Psoas muscle (tissue), 8 donors: ENCODE data around the gene SGMS1. TPM values are rescaled to one million over a fixed set of nuclear protein-coding genes. Genes with fewer than 3 reads are reported as not detected.

Experiments
- ATAC-seq, 4 donors: fragments of 200-7000 bp; cut with Tn5 transposase; one replicate each; pipeline ENCODE4 v1.9.1; 2020; ENCODE audit warnings: moderate library complexity in 3 of 4, mild to moderate bottlenecking in 2 of 4
- DNase-seq, 2 donors: peaks; one replicate each; pipeline ENCODE4 v3.0.0-alpha.2; 2020
- H3K27ac ChIP-seq: fragments of 200-600 bp; one replicate; pipeline ENCODE4 v1.8.0; 2022
- H3K27me3 ChIP-seq, 3 donors: fragments of 200-600 bp in 1 of 3; one replicate each; pipeline versions ENCODE4 v1.6.1 to v1.8.0; 2013 to 2022; ENCODE audit warnings: low read length in 2 of 3, mild to moderate bottlenecking in 2 of 3, moderate library complexity in 1 of 3; ENCODE audit not compliant: insufficient read depth in 3 of 3
- H3K36me3 ChIP-seq, 2 donors: fragments of 200-600 bp in 1 of 2; one replicate each; pipeline versions ENCODE4 v1.6.1 to v1.8.0; 2013 to 2022; ENCODE audit warnings: low read depth in 1 of 2, mild to moderate bottlenecking in 1 of 2, moderate library complexity in 1 of 2; ENCODE audit not compliant: insufficient read depth in 1 of 2
- H3K4me1 ChIP-seq: fragments of 200-600 bp; one replicate; pipeline ENCODE4 v1.8.0; 2022
- H3K4me3 ChIP-seq: fragments of 200-600 bp; one replicate; pipeline ENCODE4 v1.8.0; 2022; ENCODE audit warnings: mild to moderate bottlenecking
- H3K9me3 ChIP-seq: fragments of 200-600 bp; one replicate; pipeline ENCODE4 v1.8.0; 2022
- CTCF ChIP-seq: fragments of 200-600 bp; IDR thresholded peaks from one replicate; pipeline ENCODE4 v1.8.0; 2022; ENCODE audit warnings: antibody characterized with exemption
- WGBS, 3 donors: extraction: QIAGEN DNeasy Blood & Tissue Kit; methylation state at CpG; one replicate each; pipeline versions ENCODE4 v1.1.6 to v1.1.7; 2013; 5-methylcytosine and 5-hydroxymethylcytosine counted together
- intact Hi-C, 2 donors: fragments of 100-400 bp; cut with DNase I; formaldehyde crosslinking; loops; one replicate each; pipeline versions ENCODE4 v1.11.0 to v1.14.2; 2022
- polyA plus RNA-seq, 3 donors: library from polyadenylated mRNA; stranded (reverse); fragments of 200-250 nt; gene quantifications; one replicate each; pipeline ENCODE4 v1.2.3, GENCODE V29; 2013
- total RNA-seq, 4 donors: library from RNA; stranded (reverse); fragmentation: NEBNext Ultra II Directional in 2 of 4; extraction: Animal tissue kit (Norgen Biotek cat#: 25700) in 2 of 4; gene quantifications; one replicate each; pipeline versions ENCODE4 v1.2.1 to v1.2.4, GENCODE V29; 2021 to 2023
- donor health status: healthy with polysubstance abuse.
- donor health status: DM: no; HTN: no; CAD: no; lungs with moderate emphysema.
- donor health status: Bipolar disorder and iron deficiency.
- donor health status: healthy.
- donor health status: DM: yes; HTN: yes; CAD: no.
- donor health status: DM: no; HTN: no; CAD: no.
- donor health status: DM: no; HTN: no; CAD: no.
- donor health status: DM: yes; HTN: yes; CAD: no.

Gene SGMS1
- total and polyA plus RNA-seq, 7 donors, result 6.2 to 16.7 (median 11.3) TPM

DNA sequence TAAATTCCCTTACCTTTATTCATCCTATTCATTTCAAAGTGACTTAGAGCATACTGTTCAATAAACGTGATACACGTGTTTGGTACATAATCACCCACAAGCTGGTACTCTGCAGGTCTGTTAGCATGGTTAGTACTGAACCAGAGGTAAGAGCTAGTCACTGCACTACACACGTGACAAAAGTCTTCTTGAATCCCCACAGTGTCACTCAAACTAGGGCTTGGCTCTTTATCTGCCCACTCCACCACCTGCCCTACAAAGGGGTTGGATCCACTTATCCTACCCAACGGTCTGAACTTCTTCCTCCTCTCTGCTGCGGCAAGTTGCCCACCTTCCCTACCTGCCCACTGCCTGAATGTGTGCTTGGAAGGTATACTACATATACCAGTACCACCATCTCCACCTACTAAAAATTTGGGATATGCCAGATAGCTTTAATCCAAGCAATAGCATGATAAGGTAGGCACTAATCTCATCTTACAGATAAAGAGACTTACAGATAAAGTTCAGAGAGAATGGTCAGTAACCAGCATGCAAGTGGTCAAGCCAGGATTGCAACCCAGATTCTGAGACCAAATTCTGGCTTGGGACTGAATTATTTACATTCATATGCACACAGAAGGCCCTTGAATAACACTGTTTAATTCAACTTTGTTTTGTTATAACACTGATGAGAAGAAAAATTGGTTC is 92.2 kb downstream of the SGMS1 start:
- Histone ChIP-seq H3K27ac (no peak overlapping the region), H3K9me3 (no peaks in the 10 kb centered on the region), H3K4me3 (no peak overlapping the region), H3K4me1 (peaks cover 15% of the 10 kb centered on the region), H3K36me3 (no peaks in the 10 kb centered on the region), H3K27me3 (no peaks in the 10 kb centered on the region)
- no peak for TF ChIP-seq CTCF
- 84 to 96% (median 86%) methylated on average over 5 of the region's 5 CpGs for WGBS, 3 donors
- ATAC-seq (no peak), DNase-seq (no peak)
- intact Hi-C loops, result no loop called here

DNA sequence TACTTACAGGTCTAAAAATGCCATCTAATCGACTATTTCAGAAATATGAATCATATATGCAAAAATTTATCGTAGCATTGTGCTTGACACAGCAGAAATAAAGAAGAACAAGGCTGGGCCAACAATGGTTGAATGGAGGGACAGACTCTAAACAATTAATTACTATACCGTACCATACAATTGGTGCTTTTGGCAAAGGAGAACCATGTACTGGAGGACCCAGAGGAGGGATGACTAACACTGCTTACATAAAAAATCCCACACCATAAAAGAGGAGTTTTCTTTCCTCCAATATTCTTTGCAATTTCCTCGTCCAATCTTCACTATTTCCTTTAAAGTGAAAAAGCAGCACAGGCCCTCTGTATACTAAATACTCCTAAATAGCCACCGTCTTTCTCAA is 94.1 kb downstream of the SGMS1 start:
- H3K4me1 ChIP-seq, result peaks cover 15% of the 10 kb centered on the region
- TF ChIP-seq CTCF, result no peak
- ATAC-seq (no peak), DNase-seq (no peak)
- intact Hi-C loops, result no loop called here
- H3K4me3 ChIP-seq, result no peak overlapping the region
- H3K27ac ChIP-seq, result no peak overlapping the region
- H3K9me3 ChIP-seq, result no peaks in the 10 kb centered on the region
- H3K36me3 ChIP-seq, result no peaks in the 10 kb centered on the region
- 90 to 91% (median 90%) methylated on average over 5 of the region's 5 CpGs for WGBS, 3 donors
- no peaks in the 10 kb centered on the region for H3K27me3 ChIP-seq

DNA sequence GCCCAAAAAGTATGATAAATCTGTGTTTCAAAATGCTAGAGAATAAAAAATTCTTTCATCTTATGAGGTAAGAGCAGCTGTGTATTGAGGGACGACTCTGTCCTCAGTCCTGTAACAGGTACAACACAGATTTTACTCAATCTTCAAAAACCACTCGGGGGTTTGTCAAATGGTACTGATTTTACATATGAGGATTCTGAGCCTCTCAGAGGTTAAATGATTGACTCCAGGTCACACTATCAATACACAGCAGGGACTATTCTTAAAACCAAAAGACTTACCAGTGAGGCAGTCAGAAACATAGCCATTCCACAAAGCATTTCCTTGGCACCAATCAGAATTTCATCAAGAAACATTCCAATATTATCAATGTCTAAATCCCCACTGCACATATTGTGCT is 95.5 kb downstream of the SGMS1 start:
- DNase-seq (no peak), ATAC-seq (no peak)
- Histone ChIP-seq H3K4me3 (no peak overlapping the region), H3K9me3 (no peaks in the 10 kb centered on the region), H3K36me3 (no peaks in the 10 kb centered on the region), H3K4me1 (peaks cover 15% of the 10 kb centered on the region), H3K27me3 (no peaks in the 10 kb centered on the region), H3K27ac (no peak overlapping the region)
- intact Hi-C loops, result no loop called here
- TF ChIP-seq CTCF, result no peak
- 94 to 99% (median 95%) methylated on average over 2 of the region's 2 CpGs for WGBS, 3 donors

DNA sequence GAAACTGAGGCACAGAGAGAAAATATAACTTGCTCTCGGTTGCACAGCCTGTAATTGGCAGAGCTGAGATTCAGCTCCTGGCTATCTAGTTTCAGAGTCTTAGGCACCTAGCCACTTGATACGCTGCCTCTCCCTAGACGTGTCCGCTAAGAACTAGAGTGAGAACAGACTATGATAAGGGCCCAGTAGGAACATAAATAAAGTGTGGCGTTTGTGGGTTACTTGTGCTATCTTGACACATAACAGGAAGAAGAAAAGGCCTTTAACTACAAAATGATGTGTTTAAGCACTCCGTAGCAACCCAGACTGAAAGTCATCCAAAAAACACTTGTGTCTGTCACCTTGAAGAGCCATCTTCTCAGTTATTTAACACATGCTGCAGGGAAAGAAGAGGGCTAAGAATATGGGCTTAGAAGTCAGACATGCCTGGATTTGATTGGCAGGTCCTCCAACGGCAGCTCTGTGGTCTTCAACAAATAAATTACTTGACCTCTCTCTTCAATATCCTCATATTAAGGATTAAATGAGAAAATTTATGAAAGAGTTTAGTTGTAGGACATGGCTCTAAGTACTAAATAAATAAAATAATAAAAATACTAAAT is 96.2 kb downstream of the SGMS1 start:
- TF ChIP-seq CTCF, result no peak
- DNase-seq (no peak), ATAC-seq (peak in 3 of 4 donors; percentile 68 to 83 (median 75))
- H3K9me3 ChIP-seq, result no peaks in the 10 kb centered on the region
- intact Hi-C loops, result no loop called here
- WGBS, 3 donors, result 31 to 56% (median 41%) methylated on average over 7 of the region's 7 CpGs
- peak overlapping the region; percentile 5 for H3K27ac ChIP-seq
- H3K27me3 ChIP-seq, result no peaks in the 10 kb centered on the region
- H3K4me1 ChIP-seq, result peaks cover 15% of the 10 kb centered on the region
- no peaks in the 10 kb centered on the region for H3K36me3 ChIP-seq
- H3K4me3 ChIP-seq, result no peak overlapping the region
